Body of pancreas (tissue), 4 donors: Measurements from ENCODE around the gene PRPSAP1.

ENCODE experiments used
- POLR2A ChIP-seq, 3 donors: fragments of 450-650 bp; IDR thresholded peaks; one replicate each; pipeline ENCODE4 v1.6.1; 2016; ENCODE audit warnings: antibody characterized with exemption in 3 of 3, mild to moderate bottlenecking in 2 of 3
- TF ChIP-seq, protein P1 (sequence below), 7 experiments: fragments of 450-650 bp in 4 of 7; fragments of 200-600 bp in 3 of 7; sonication (generic) in 3 of 7; IDR thresholded peaks; one replicate each; pipeline ENCODE4 v1.5.1; 2016 to 2019; ENCODE audit warnings: antibody characterized with exemption in 7 of 7

DNA sequence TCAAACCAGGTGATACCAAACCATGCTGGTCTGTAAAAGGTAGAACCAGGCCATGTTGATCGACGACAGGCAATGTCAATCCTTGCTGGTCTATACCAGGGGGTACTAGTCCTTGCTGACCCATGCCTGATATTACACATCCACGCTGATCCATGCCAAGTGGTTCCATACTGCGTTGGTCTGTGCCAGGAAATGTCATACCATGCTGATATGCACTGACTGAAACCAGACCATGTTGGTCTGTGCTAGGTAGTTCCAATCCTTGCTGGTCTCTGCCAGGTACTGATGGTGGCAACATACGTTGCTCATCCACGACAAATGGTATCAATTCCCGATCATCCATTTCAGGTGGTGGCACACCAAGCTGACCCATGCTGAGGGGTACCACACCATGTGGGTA lies 60.6 kb downstream of the PRPSAP1 start:
- TF ChIP-seq, protein P1, sequence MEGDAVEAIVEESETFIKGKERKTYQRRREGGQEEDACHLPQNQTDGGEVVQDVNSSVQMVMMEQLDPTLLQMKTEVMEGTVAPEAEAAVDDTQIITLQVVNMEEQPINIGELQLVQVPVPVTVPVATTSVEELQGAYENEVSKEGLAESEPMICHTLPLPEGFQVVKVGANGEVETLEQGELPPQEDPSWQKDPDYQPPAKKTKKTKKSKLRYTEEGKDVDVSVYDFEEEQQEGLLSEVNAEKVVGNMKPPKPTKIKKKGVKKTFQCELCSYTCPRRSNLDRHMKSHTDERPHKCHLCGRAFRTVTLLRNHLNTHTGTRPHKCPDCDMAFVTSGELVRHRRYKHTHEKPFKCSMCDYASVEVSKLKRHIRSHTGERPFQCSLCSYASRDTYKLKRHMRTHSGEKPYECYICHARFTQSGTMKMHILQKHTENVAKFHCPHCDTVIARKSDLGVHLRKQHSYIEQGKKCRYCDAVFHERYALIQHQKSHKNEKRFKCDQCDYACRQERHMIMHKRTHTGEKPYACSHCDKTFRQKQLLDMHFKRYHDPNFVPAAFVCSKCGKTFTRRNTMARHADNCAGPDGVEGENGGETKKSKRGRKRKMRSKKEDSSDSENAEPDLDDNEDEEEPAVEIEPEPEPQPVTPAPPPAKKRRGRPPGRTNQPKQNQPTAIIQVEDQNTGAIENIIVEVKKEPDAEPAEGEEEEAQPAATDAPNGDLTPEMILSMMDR (IDR thresholded peaks at IDR 0.05): no peak
- no peak for TF ChIP-seq POLR2A (IDR thresholded peaks at IDR 0.05)
